GM12801 (cell line): Measurements from ENCODE around the gene NFASC.

Experiments used
- TF ChIP-seq, protein P1 (sequence below): IDR thresholded peaks from one replicate; pipeline ENCODE4 v1.5.1; 2011; ENCODE audit warnings: control low read depth; ENCODE audit not compliant: insufficient read length; ENCODE audit errors: extremely low read depth

Gene NFASC

GRCh38 chr1:204927673-204928641, 57.3 kb downstream of the NFASC start:
- TF ChIP-seq, protein P1, sequence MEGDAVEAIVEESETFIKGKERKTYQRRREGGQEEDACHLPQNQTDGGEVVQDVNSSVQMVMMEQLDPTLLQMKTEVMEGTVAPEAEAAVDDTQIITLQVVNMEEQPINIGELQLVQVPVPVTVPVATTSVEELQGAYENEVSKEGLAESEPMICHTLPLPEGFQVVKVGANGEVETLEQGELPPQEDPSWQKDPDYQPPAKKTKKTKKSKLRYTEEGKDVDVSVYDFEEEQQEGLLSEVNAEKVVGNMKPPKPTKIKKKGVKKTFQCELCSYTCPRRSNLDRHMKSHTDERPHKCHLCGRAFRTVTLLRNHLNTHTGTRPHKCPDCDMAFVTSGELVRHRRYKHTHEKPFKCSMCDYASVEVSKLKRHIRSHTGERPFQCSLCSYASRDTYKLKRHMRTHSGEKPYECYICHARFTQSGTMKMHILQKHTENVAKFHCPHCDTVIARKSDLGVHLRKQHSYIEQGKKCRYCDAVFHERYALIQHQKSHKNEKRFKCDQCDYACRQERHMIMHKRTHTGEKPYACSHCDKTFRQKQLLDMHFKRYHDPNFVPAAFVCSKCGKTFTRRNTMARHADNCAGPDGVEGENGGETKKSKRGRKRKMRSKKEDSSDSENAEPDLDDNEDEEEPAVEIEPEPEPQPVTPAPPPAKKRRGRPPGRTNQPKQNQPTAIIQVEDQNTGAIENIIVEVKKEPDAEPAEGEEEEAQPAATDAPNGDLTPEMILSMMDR, result no peak

- TF ChIP-seq, protein P1, result no peak
Observed at GRCh38 chr1:204928671-204929486, 58.2 kb downstream of the NFASC start.

GRCh38 chr1:204929487-204930154, 59.0 kb downstream of the NFASC start:
- TF ChIP-seq, protein P1, result no peak

DNA sequence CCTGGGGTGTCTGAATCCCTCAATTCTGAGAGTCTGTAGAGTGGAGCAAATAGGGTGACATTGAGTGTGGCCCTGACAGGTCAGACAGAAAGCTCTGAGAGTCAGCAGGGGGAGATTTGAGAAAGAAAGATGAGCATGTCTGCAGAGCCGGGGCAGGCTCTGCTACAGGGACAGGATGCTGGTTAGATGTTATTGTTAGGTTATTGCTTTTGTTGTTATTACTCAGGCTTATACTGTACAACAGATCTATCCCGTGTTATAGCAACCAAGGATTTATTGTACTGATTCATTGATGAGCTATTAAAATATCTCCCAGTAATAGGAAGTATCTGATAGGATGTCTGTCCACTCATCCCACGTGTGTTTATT, 59.5 kb downstream of the NFASC start:
- TF ChIP-seq, protein P1, result no peak

DNA sequence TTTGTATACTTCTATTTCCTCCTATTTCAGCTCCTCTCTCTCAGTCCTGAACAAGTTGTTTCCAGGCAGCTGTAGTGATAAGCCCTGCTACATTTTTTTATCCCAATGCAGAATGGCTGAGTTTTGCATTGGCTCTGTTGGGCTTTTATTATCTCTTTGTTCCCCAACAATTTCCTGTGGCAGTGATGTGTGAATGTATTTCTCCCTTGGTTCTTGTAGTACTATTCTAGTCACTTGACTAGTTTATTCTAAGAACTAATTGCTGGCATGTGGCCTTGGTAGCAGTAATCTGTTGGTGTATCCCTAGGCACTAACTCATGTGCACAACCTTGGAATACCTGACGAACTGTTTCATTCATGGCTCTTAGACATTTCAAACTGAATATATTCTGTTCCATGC, 60.7 kb downstream of the NFASC start:
- TF ChIP-seq, protein P1, result no peak

DNA sequence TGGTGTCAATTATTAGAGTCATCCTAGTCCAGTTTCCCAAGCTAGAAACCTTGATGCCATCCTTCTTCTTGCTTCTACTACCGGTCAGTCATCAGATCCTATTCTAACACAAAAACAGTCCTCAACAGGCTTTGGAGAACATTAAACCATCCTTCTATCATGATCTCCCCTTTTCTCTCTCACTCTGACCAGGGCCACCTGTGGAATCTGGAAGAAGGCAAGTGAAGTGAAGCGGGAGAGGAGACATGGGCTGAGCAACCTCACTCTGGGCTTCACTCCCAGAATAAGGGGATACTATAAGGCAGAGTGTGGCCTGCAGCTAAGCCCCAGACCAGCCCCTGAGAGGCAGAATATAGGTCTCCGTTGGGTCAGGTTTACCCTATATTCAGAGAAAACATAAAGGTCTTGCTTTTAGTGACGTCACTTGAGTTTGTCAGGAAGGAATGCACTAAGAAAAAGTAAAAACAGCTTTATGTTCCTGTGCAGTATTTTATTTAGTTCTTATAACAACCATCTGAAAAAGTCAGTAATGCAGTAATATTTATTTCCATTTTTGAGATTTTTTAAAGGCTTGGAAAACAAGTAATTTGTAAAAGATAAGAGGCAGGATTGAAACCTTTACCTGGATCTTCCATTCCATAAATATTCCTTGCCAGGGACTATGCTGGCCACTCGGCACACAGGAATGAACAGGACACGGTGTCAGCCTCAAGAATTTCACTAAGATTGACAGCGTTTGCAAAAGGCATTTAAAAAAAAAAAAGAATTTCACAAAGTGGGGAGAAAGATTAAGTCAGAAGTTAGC, 61.3 kb downstream of the NFASC start:
- TF ChIP-seq, protein P1, result no peak
